ENCODE measurements around the gene EPHA5. TPM values are rescaled to one million over a fixed set of nuclear protein-coding genes. Genes with fewer than 3 reads are reported as not detected.

Gene EPHA5
- total RNA-seq, 1 experiment from 2014 or later, result 0.11 TPM

GRCh38 chr4:65645185-65645584, 25.1 kb downstream of the EPHA5 start:
- intact Hi-C loops (cut with micrococcal nuclease; ENCODE audit: unreplicated experiment), result no loop called here
- Mint-ChIP-seq H3K36me3 (ENCODE audit: insufficient read depth, unreplicated experiment) (no peaks in the 10 kb centered on the region), H3K27ac (ENCODE audit: unreplicated experiment) (no peak overlapping the region), H3K27me3 (ENCODE audit: insufficient read depth, unreplicated experiment) (peaks cover 2% of the 10 kb centered on the region), H3K4me3 (ENCODE audit: unreplicated experiment) (no peak overlapping the region), H3K9me3 (ENCODE audit: unreplicated experiment) (no peaks in the 10 kb centered on the region), H3K4me1 (ENCODE audit: low read depth, unreplicated experiment) (no peaks in the 10 kb centered on the region)
- ChIA-PET POLR2A (no interaction called here), CTCF (no interaction called here)
- H3K27me3 ChIP-seq (replicated peaks; ENCODE audit: control insufficient read depth, insufficient read depth, low read length), result no peaks in the 10 kb centered on the region
- no peak for TF ChIP-seq CTCF (IDR thresholded peaks at IDR 0.05; ENCODE audit: insufficient read depth in 1 of 2, low read depth in 1 of 2, low read length in 1 of 2, severe bottlenecking in 1 of 2, unreplicated experiment in 1 of 2)
- no peak overlapping the region for H3K4me3 ChIP-seq (ENCODE audit: low read depth, low read length)
- no TSS peak for BruUV-seq (replicated peaks)
- no peaks in the 10 kb centered on the region for H3K36me3 ChIP-seq (ENCODE audit: control insufficient read depth, insufficient read depth, low read length)
- H3K4me1 ChIP-seq, result no peaks in the 10 kb centered on the region
- DNase-seq, result no peak
- no peaks in the 10 kb centered on the region for H3K9me3 ChIP-seq

DNA sequence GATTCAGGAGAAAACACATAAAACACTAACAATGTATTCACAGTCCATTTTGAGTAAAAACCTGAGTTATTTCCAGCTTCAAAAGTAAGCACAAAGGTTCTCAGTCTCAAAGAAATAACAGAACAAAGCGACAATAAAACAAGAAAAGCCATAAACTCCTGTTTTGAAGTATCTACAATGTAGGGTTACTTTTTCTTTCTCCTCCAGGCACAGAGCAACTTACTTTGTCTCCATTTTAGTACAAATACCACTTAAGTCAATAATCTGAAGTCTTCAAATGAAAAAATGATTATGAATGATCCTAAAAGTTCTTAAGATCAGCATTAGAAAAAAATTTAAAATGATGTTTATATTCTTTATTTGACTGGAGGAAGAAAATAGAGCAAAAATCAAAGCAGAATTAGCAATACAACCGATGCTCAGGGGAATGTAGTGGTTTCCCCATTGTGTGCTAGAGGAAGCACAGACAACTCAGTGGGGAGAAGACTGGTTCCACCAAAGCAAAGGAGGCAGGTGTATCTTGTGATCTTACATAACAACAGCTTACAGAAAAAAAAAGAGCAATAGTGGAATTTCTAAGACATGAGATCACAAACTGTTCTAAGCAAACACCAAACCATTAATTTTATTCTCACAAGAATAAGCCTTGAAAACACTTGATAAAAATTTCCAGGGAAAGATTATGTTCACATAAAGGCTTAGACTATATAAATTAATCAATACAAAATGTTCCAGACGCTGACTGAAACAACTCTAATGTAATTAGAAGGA, 35.1 kb downstream of the EPHA5 start:
- H3K9me3 ChIP-seq, result no peaks in the 10 kb centered on the region
- no peak overlapping the region for H3K4me3 ChIP-seq (ENCODE audit: low read depth, low read length)
- TF ChIP-seq CTCF (IDR thresholded peaks at IDR 0.05; ENCODE audit: insufficient read depth in 1 of 2, low read depth in 1 of 2, low read length in 1 of 2, severe bottlenecking in 1 of 2, unreplicated experiment in 1 of 2), result no peak
- H3K9me3 Mint-ChIP-seq (ENCODE audit: unreplicated experiment), result no peaks in the 10 kb centered on the region
- intact Hi-C loops (cut with micrococcal nuclease; ENCODE audit: unreplicated experiment), result no loop called here
- H3K36me3 Mint-ChIP-seq (ENCODE audit: insufficient read depth, unreplicated experiment), result no peaks in the 10 kb centered on the region
- peaks cover 14% of the 10 kb centered on the region for H3K27me3 Mint-ChIP-seq (ENCODE audit: insufficient read depth, unreplicated experiment)
- H3K27me3 ChIP-seq (replicated peaks; ENCODE audit: control insufficient read depth, insufficient read depth, low read length), result no peaks in the 10 kb centered on the region
- H3K4me1 Mint-ChIP-seq (ENCODE audit: low read depth, unreplicated experiment), result no peaks in the 10 kb centered on the region
- H3K27ac Mint-ChIP-seq (ENCODE audit: unreplicated experiment), result no peak overlapping the region
- no peak for DNase-seq
- POLR2A ChIA-PET, result no interaction called here
- no TSS peak for BruUV-seq (replicated peaks)
- no peaks in the 10 kb centered on the region for H3K36me3 ChIP-seq (ENCODE audit: control insufficient read depth, insufficient read depth, low read length)
- no peaks in the 10 kb centered on the region for H3K4me1 ChIP-seq
- no peak overlapping the region for H3K4me3 Mint-ChIP-seq (ENCODE audit: unreplicated experiment)
- CTCF ChIA-PET, result no interaction called here

DNA sequence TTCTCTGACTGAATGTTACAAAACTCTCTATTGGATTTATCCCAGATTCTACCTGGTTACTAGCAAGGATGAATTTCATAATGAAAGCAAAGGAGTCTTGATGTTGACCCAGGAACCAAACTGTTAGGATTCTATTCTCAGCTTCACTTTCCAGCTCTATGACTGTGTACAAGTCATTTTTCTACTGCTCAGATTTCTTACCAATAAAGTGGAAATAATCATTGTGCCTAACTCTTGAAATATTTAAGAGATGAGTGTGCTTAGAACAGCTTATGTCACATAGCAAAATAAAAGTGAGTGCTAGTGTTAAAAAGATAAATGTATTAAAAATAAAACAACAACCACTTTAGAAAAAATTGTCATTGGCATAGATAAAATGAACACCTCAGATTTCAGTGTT, 45.6 kb downstream of the EPHA5 start:
- Mint-ChIP-seq H3K4me3 (ENCODE audit: unreplicated experiment) (no peak overlapping the region), H3K27ac (ENCODE audit: unreplicated experiment) (no peak overlapping the region), H3K9me3 (ENCODE audit: unreplicated experiment) (no peaks in the 10 kb centered on the region), H3K27me3 (ENCODE audit: insufficient read depth, unreplicated experiment) (no peaks in the 10 kb centered on the region), H3K4me1 (ENCODE audit: low read depth, unreplicated experiment) (no peaks in the 10 kb centered on the region), H3K36me3 (ENCODE audit: insufficient read depth, unreplicated experiment) (no peaks in the 10 kb centered on the region)
- DNase-seq, result no peak
- no peaks in the 10 kb centered on the region for H3K4me1 ChIP-seq
- no TSS peak for BruUV-seq (replicated peaks)
- no peaks in the 10 kb centered on the region for H3K9me3 ChIP-seq
- intact Hi-C loops (cut with micrococcal nuclease; ENCODE audit: unreplicated experiment), result no loop called here
- H3K4me3 ChIP-seq (ENCODE audit: low read depth, low read length), result no peak overlapping the region
- no peak for TF ChIP-seq CTCF (IDR thresholded peaks at IDR 0.05; ENCODE audit: insufficient read depth in 1 of 2, low read depth in 1 of 2, low read length in 1 of 2, severe bottlenecking in 1 of 2, unreplicated experiment in 1 of 2)
- H3K27me3 ChIP-seq (replicated peaks; ENCODE audit: control insufficient read depth, insufficient read depth, low read length), result no peaks in the 10 kb centered on the region
- POLR2A ChIA-PET, result no interaction called here
- CTCF ChIA-PET, result no interaction called here
- H3K36me3 ChIP-seq (ENCODE audit: control insufficient read depth, insufficient read depth, low read length), result no peaks in the 10 kb centered on the region
